DMS 273 (cell line): ENCODE data around the gene GABBR1.

Experiments
- DNase-seq: peaks from one replicate; lab custom pipeline; 2025; ENCODE audit not compliant: unreplicated experiment; lab: John Stamatoyannopoulos, UW

GABBR1 gene

GRCh38 chr6:29567991-29568390 is 65.0 kb downstream of the GABBR1 start:
- no peak for DNase-seq

- no peak for DNase-seq
Observed at GRCh38 chr6:29567541-29567940, 65.4 kb downstream of the GABBR1 start.

GRCh38 chr6:29566856-29567255 is 66.1 kb downstream of the GABBR1 start:
- no peak for DNase-seq

GRCh38 chr6:29564875-29565274 is 68.1 kb downstream of the GABBR1 start:
- DNase-seq = peak; percentile 46

- DNase-seq = no peak
Observed at GRCh38 chr6:29563435-29563965, 69.5 kb downstream of the GABBR1 start.

DNA sequence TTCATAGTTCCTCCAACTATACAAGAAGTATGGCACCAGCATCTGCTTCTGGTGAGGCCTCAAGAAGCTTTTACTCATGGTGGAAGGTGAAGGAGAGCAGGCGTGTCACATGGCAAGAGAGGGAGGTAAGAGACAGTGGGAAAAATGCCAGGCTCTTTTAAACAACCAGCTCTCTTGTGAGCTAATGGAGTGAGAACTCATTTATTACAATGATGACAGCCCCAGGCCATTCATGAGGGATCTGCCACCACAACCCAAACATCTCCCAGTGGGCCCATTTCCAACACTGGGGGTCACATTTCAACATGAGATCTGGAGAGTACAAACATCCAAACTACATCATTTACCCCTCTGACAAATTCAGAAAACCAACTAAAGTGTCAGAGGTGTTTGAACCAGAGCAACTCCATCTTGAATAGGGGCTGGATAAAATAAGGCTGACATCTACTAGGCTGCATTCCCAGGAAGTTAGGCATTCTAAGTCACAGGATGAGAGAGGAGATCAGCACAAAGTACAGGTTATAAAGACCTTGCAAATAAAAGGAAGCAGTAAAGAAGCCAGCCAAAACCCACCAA is 71.3 kb downstream of the GABBR1 start:
- no peak for DNase-seq

DNA sequence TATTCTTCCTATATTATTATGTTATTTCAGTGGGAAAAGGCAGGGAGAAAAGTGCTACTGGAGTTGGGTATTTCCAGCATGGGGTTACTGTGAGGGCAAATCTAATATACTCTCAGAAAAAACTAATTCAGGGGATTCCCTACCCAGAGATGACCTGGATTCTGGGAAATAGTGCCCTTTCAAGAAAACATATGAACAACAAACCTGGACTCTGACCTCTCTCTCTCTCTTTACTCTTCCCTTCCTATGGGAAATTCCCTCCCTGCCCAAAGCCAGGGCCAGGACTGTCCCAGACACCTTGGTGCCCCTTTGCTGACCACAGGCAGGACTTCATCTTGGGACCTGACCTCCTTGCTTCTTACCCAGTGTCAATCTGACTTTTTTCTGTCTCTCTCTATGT is 71.9 kb downstream of the GABBR1 start:
- no peak for DNase-seq

DNA sequence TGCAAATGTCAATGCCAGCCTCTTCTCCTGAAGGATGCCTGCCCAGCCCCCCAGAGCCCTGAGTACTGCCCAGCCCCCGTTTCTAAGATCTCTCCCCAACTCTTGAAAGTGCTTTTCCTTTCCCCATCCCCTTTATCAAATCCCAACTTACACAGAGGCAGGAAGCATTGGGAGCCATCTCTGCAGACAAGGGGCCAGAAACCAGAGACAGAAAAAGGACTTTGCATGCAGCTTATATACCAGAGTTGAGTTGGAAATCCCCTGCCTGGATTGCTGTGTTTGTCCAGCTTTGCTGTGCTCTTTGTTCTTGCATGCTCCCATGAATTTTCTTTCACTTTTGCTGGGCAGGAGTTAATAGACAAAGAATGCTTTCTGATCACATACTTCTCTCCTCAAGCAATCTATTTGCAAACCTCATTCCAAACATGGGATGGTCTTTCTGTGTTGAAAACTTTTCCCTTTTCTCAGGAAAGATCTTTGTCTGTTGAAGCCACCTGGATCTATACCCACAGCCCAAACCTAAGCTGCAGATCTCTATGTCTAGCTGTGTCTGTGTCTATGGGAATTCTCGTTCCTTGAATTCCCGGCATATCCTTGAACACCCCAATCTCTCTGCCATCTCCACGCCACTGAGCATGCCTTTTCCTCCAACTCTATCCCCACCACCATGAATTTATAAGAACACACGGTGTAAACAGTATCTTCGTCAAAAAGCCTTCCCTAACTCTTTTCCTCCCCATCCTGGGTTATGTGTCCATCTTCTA is 73.3 kb downstream of the GABBR1 start, which contains the start of gene UBD:
Gene UBD, minus strand, starts transcription at position 209 of the 764 bp plus-strand sequence. Its CDS starts 31 bp downstream, at position 178.
- DNase-seq = no peak

GRCh38 chr6:29558439-29559079 is 74.4 kb downstream of the GABBR1 start:
- DNase-seq = no peak

- DNase-seq = no peak
Observed at GRCh38 chr6:29557320-29557719, 75.7 kb downstream of the GABBR1 start.

GRCh38 chr6:29554764-29555163 is 78.2 kb downstream of the GABBR1 start:
- DNase-seq = no peak

GRCh38 chr6:29553268-29554057 is 79.5 kb downstream of the GABBR1 start:
- DNase-seq = peak; percentile 57

DNA sequence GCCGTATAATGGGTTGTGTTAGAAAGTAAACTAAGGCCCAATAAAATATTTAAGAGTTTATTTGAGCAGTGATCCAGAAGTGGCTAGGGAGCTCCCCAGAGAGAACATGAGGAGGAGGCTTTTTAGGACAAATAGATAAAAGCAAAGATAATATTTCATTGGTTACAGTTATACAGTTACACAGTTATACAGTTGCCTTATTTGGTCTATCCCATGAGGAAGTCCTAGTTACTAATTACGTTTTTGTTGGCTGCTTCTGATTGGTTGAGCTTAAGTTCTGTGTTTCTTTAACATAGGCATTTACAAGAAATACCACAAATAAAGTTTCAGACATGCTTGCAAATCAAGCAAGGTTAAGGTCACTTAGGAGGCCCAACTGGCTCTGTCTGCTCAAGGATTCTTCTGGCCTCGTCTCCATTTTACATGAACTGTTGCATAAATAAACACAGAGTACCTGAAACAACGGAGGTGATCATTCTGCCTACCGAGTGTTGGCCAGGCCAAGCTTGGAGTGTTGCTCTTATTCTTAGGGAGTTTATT is 80.4 kb downstream of the GABBR1 start:
- DNase-seq = peak; percentile 82

DNA sequence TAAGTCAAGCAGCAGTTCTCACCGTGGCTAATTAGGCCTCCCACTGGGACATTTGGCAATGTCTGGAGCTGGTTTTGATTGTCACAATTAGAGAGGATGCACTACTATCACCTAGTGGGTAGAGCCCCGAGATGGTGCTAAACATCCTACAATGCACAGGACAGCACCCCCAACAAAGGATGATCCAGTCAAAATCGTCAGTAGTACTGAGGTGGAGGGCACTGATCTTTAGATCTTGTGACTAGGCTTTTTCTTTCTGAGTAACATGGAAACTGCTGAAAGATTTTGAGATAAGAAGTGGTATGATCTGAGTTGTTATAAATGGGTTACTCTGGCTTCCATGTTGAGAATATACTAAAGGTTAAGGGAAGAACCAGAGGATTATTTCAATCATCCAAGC is 85.4 kb downstream of the GABBR1 start:
- DNase-seq = no peak

- no peak for DNase-seq
Observed at GRCh38 chr6:29537714-29538403, 95.1 kb downstream of the GABBR1 start.

- no peak for DNase-seq
Observed at GRCh38 chr6:29532320-29532951, 100.5 kb downstream of the GABBR1 start.

DNA sequence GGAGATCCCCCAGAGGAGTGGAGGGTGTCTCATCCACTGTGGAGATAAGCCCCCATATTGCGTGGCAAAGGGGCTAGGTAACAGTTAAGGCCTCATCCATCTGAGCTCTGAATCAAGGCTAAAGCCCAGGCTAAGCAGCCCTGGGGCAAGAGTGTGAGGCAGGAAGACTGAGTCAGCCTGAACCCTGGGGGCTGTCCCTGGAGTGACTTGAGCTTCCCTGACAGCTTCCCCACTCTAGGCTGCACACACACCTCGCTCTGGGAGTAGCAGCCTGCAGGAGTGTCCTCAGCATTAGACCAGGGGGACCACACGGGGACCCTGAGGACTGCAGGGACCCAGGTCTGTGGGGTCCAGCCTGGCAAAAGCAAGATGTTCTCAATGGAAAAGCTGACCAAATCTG is 101.3 kb downstream of the GABBR1 start:
- no peak for DNase-seq

GRCh38 chr6:29530671-29531310 is 102.2 kb downstream of the GABBR1 start:
- DNase-seq = no peak

GRCh38 chr6:29529956-29530355 is 103.0 kb downstream of the GABBR1 start:
- DNase-seq = no peak
